ENCODE measurements around the gene SUPT3H. TPM values are rescaled to one million over a fixed set of nuclear protein-coding genes. Genes with fewer than 3 reads are reported as not detected.
A peak's percentile ranks its signal among the peaks of the same experiment; 100 is the strongest.

The SUPT3H gene
- total RNA-seq, 8 experiments from 2014 or later, result 8.7 to 43.2 (median 20.5) TPM

GRCh38 chr6:44940367-44940766 is 437.4 kb downstream of the SUPT3H start:
- WGBS, 10 experiments, result 86 to 100% (median 100%) methylated on average over 1 of the region's 1 CpG; no CpG with 5 or more reads in 1 of the 10 experiments
- no peak for ATAC-seq (replicated peaks in 6 of 8)
- no peak overlapping the region for H3K4me3 ChIP-seq
- no peaks in the 10 kb centered on the region for H3K4me1 ChIP-seq (replicated peaks in 1 of 2)
- no peak overlapping the region for H3K27ac ChIP-seq
- in situ Hi-C loops (cut with MboI; ENCODE audit: low pct_unique_long_range_greater_than_20kb in 2 of 9, low sequenced_read_pairs in 9 of 9, unreplicated experiment in 9 of 9), result no loop called here

DNA sequence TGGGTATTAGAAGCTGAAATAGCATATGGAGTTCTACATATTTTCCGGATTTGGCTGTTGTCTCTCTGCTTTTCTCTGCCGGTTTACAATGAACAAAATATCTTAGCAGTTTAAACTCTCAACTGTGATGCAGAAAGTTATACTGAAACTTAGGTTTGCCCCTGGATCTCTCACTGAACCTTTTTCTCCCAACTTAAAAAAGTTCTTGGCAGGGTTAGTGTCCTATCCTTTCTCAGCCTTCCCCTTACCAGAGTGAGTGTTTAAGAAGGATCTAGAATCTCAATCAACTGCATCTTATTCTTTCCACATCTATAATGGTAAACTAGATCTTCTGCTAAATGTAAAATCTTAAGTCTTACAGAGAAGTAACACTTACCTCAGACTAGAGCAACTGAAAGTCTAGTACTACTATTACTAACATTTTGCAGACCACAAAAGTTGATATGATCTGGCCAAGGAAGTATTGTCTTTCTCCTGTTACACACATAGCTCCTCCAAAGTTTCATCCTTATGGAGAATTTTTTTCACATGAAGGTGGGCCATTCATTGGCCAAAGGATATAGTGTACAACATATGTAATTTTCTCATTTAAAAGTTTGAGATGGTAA is 441.9 kb downstream of the SUPT3H start:
- Histone ChIP-seq H3K4me3 (no peak overlapping the region), H3K27ac (no peak overlapping the region), H3K4me1 (replicated peaks in 1 of 2) (peaks cover 0 to 9% of the 10 kb centered on the region in 2 donors)
- no peak for ATAC-seq (replicated peaks in 6 of 8)
- in situ Hi-C loops (cut with MboI; ENCODE audit: low pct_unique_long_range_greater_than_20kb in 2 of 9, low sequenced_read_pairs in 9 of 9, unreplicated experiment in 9 of 9), result no loop called here
- WGBS, 10 experiments, result 12 to 100% (median 86%) methylated on average over 1 to 2 of the region's 2 CpGs

DNA sequence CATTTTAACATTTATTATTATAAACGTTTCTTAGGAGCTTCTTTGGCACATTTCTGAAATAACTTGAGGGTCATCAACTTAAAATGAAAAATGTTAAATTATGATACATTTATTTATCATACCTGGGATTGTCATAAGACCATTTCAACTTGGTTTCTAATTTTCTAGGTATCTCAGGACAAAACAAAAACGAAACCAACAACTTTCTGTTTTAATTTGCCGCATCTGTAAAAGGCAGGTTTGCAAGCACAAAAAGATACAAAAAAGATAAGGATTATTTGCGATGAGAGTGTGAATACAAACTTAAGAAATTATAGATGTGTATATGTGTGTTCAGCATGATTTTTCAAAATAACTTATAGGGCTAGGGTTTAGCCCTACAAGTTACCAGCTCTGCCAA is 444.6 kb downstream of the SUPT3H start:
- in situ Hi-C loops (cut with MboI; ENCODE audit: low pct_unique_long_range_greater_than_20kb in 2 of 9, low sequenced_read_pairs in 9 of 9, unreplicated experiment in 9 of 9), result no loop called here
- H3K4me1 ChIP-seq (replicated peaks in 1 of 2), result peaks cover 0 to 9% of the 10 kb centered on the region in 2 donors
- WGBS, 10 experiments, result 20 to 84% (median 70%) methylated on average over 1 to 4 of the region's 4 CpGs
- H3K27ac ChIP-seq, result no peak overlapping the region
- no peak overlapping the region for H3K4me3 ChIP-seq
- no peak for ATAC-seq (replicated peaks in 6 of 8)

DNA sequence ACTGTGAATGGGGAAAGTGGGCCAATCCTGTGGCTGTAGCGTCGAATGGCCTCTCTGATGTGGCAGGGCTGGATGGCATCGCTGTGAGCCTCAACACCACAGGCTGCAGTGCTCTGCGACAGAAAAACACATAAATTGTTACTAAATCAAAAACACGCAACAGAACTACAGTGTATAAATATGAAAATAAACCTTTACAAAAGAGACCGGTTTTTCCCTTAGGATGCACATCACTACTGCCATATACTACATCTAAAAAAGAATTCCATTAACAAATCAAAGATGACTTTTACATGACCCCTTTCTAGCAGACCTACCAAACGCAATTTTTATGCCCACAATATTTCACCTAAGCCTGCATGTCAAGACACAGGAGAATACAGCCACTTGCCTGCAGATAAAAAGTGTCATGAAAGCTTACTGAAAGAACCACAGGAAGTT is 445.1 kb downstream of the SUPT3H start:
- Histone ChIP-seq H3K27ac (no peak overlapping the region), H3K4me3 (no peak overlapping the region), H3K4me1 (replicated peaks in 1 of 2) (peaks cover 0 to 9% of the 10 kb centered on the region in 2 donors)
- 43 to 100% (median 80%) methylated on average over 1 to 7 of the region's 7 CpGs for WGBS, 10 experiments
- in situ Hi-C loops (cut with MboI; ENCODE audit: low pct_unique_long_range_greater_than_20kb in 2 of 9, low sequenced_read_pairs in 9 of 9, unreplicated experiment in 9 of 9), result no loop called here
- ATAC-seq (replicated peaks in 6 of 8), result peak in 1 of 8 experiments; percentile 62

- H3K27ac ChIP-seq, result no peak overlapping the region
- in situ Hi-C loops (cut with MboI; ENCODE audit: low pct_unique_long_range_greater_than_20kb in 2 of 9, low sequenced_read_pairs in 9 of 9, unreplicated experiment in 9 of 9), result no loop called here
- no peak overlapping the region for H3K4me3 ChIP-seq
- H3K4me1 ChIP-seq (replicated peaks in 1 of 2), result peaks cover 0 to 9% of the 10 kb centered on the region in 2 donors
- ATAC-seq (replicated peaks in 6 of 8), result no peak
These were observed 446.3 kb downstream of the SUPT3H start for GRCh38 chr6:44931385-44931784.

DNA sequence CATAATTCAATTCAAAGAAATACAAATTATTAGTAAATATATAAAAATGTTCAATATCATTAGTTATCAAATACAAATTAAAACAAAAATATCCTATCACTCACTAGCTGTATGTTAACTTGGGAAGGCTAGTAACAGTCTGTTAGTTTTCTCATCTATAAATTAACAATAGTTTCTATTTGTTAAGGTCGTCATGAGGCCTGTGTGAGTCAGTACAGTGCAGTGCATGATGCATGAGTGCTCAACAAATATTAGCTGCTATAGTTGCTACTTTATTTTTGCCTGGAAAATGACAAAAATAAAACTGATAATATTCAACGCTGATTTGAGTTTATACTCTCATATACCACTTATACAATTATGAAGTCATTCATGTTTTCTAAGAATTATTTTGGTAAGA is 451.2 kb downstream of the SUPT3H start:
- no peaks in the 10 kb centered on the region for H3K4me1 ChIP-seq (replicated peaks in 1 of 2)
- WGBS, 10 experiments, result 40 to 100% (median 89%) methylated on average over 1 to 2 of the region's 2 CpGs; no CpG with 5 or more reads in 1 of the 10 experiments
- no peak overlapping the region for H3K4me3 ChIP-seq
- in situ Hi-C loops (cut with MboI; ENCODE audit: low pct_unique_long_range_greater_than_20kb in 2 of 9, low sequenced_read_pairs in 9 of 9, unreplicated experiment in 9 of 9), result no loop called here
- no peak overlapping the region for H3K27ac ChIP-seq
- ATAC-seq (replicated peaks in 6 of 8), result peak in 1 of 8 experiments; percentile 70

GRCh38 chr6:44925100-44925739 is 452.5 kb downstream of the SUPT3H start:
- no peaks in the 10 kb centered on the region for H3K4me1 ChIP-seq (replicated peaks in 1 of 2)
- no peak overlapping the region for H3K4me3 ChIP-seq
- WGBS, 10 experiments, result 0 to 89% (median 70%) methylated on average over 1 of the region's 1 CpG; no CpG with 5 or more reads in 4 of the 10 experiments
- peak in 5 of 8 experiments; percentile 39 to 94 (median 62) for ATAC-seq (replicated peaks in 6 of 8)
- no peak overlapping the region for H3K27ac ChIP-seq
- in situ Hi-C loops (cut with MboI; ENCODE audit: low pct_unique_long_range_greater_than_20kb in 2 of 9, low sequenced_read_pairs in 9 of 9, unreplicated experiment in 9 of 9), result no loop called here

GRCh38 chr6:44923444-44923843 is 454.3 kb downstream of the SUPT3H start:
- Histone ChIP-seq H3K27ac (no peak overlapping the region), H3K4me3 (no peak overlapping the region), H3K4me1 (replicated peaks in 1 of 2) (no peaks in the 10 kb centered on the region)
- ATAC-seq (replicated peaks in 6 of 8), result no peak
- in situ Hi-C loops (cut with MboI; ENCODE audit: low pct_unique_long_range_greater_than_20kb in 2 of 9, low sequenced_read_pairs in 9 of 9, unreplicated experiment in 9 of 9), result no loop called here
- 55 to 100% (median 100%) methylated on average over 1 of the region's 1 CpG for WGBS, 10 experiments

- no peak overlapping the region for H3K27ac ChIP-seq
- ATAC-seq (replicated peaks in 6 of 8), result peak in 1 of 8 experiments; percentile 61
- H3K4me1 ChIP-seq (replicated peaks in 1 of 2), result no peaks in the 10 kb centered on the region
- in situ Hi-C loops (cut with MboI; ENCODE audit: low pct_unique_long_range_greater_than_20kb in 2 of 9, low sequenced_read_pairs in 9 of 9, unreplicated experiment in 9 of 9), result no loop called here
- 54 to 100% (median 100%) methylated on average over 1 to 2 of the region's 3 CpGs; no CpG with 5 or more reads in 3 of the 10 experiments for WGBS, 10 experiments
- no peak overlapping the region for H3K4me3 ChIP-seq
These were observed 455.9 kb downstream of the SUPT3H start for GRCh38 chr6:44921798-44922197.

DNA sequence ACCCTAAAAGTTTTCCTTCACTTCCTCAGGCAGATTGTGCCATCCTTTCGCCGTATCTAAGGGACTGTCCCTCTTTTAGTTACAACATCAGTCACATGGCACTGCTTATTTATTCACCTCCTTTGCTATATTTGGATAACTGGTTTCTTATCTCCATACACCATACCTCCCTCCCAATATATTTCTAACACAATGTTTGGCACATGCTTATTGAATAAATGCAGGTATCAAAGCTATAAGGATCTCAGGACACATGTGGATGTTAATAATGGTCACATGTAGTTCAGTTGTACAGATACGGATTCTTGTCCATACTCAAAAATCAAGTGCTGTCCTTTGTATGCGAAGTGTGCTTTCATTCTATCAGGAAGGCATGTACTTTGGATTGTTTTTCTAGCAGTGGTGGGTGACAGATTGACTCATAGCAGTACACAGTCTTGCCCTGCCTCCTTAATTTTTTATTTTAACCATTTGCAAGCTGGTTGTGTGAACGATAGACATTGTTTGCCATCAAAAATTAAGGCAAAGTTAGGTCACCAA is 456.7 kb downstream of the SUPT3H start:
- Histone ChIP-seq H3K4me1 (replicated peaks in 1 of 2) (no peaks in the 10 kb centered on the region), H3K4me3 (no peak overlapping the region), H3K27ac (no peak overlapping the region)
- WGBS, 10 experiments, result 56 to 100% (median 73%) methylated on average over 2 to 5 of the region's 5 CpGs
- ATAC-seq (replicated peaks in 6 of 8), result no peak
- in situ Hi-C loops (cut with MboI; ENCODE audit: low pct_unique_long_range_greater_than_20kb in 2 of 9, low sequenced_read_pairs in 9 of 9, unreplicated experiment in 9 of 9), result no loop called here

GRCh38 chr6:44918671-44919296 is 458.9 kb downstream of the SUPT3H start:
- ATAC-seq (replicated peaks in 6 of 8), result no peak
- WGBS, 10 experiments, result 25 to 95% (median 86%) methylated on average over 1 to 6 of the region's 6 CpGs

GRCh38 chr6:44917430-44917829 is 460.3 kb downstream of the SUPT3H start:
- Histone ChIP-seq H3K27ac (no peak overlapping the region), H3K4me3 (no peak overlapping the region), H3K4me1 (replicated peaks in 1 of 2) (no peaks in the 10 kb centered on the region)
- WGBS, 10 experiments, result 84 to 100% (median 93%) methylated on average over 1 to 2 of the region's 2 CpGs; no CpG with 5 or more reads in 6 of the 10 experiments
- in situ Hi-C loops (cut with MboI; ENCODE audit: low pct_unique_long_range_greater_than_20kb in 2 of 9, low sequenced_read_pairs in 9 of 9, unreplicated experiment in 9 of 9), result no loop called here
- peak in 1 of 8 experiments; percentile 58 for ATAC-seq (replicated peaks in 6 of 8)

More at GRCh38 chr6:44918671-44919296, 458.9 kb downstream of the SUPT3H start:
- in situ Hi-C loops (cut with MboI; ENCODE audit: low pct_unique_long_range_greater_than_20kb in 2 of 9, low sequenced_read_pairs in 9 of 9, unreplicated experiment in 9 of 9), result no loop called here
- H3K27ac ChIP-seq, result no peak overlapping the region
- no peaks in the 10 kb centered on the region for H3K4me1 ChIP-seq (replicated peaks in 1 of 2)
- no peak overlapping the region for H3K4me3 ChIP-seq

- H3K27ac ChIP-seq, result no peak overlapping the region
- ATAC-seq (replicated peaks in 6 of 8), result no peak
- in situ Hi-C loops (cut with MboI; ENCODE audit: low pct_unique_long_range_greater_than_20kb in 2 of 9, low sequenced_read_pairs in 9 of 9, unreplicated experiment in 9 of 9), result no loop called here
- 86 to 100% (median 96%) methylated on average over 1 to 2 of the region's 2 CpGs for WGBS, 10 experiments
- H3K4me1 ChIP-seq (replicated peaks in 1 of 2), result no peaks in the 10 kb centered on the region
- no peak overlapping the region for H3K4me3 ChIP-seq
These were observed 462.6 kb downstream of the SUPT3H start for GRCh38 chr6:44915111-44915510.
